ENCODE data around the gene CCDC40. TPM values are rescaled to one million over a fixed set of nuclear protein-coding genes. Genes with fewer than 3 reads are reported as not detected.
A peak's percentile ranks its signal among the peaks of the same experiment; 100 is the strongest.

CCDC40 gene
- total RNA-seq, 1 donor = 8.3 TPM

DNA sequence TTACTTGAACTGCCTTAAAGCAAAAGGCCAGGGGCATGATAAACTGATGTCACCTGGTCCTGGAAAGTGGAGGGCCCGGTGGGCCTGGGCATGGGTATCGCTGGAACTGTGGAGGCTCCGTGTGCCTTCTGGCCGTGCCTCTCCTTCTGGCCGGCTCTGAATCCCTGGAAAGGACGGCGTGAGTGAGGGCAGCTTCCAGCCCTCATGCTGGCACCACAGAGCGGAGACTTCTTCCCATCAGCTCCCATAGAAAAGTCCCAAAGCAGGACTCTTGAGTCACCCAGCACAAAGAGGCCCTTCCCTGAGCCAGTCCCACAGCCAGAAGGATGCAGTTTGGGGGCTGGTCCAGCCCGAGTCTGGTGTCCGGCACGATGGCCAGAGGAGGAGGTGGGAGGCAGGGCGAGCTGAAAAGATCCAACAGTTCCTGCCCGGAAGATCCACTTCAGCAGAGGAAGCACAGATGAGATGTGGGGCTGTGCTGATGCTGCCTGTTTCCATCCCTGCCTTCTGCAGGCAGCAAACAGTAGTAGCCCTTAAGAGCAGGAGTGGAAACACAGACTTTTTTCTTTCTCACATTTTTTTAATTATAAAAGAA lies 72.7 kb downstream of the CCDC40 start:
- Histone ChIP-seq H3K4me1 (ENCODE audit: insufficient read depth, low read length) (no peaks in the 10 kb centered on the region), H4K20me1 (ENCODE audit: insufficient read depth, low read length) (no peaks in the 10 kb centered on the region), H3K4me2 (ENCODE audit: insufficient read depth, low read length) (no peak overlapping the region), H2AFZ (ENCODE audit: low read length) (no peak overlapping the region), H3K27ac (ENCODE audit: low read depth, low read length) (no peak overlapping the region), H3K9me3 (ENCODE audit: low read depth, low read length) (no peaks in the 10 kb centered on the region), H3K36me3 (ENCODE audit: insufficient read depth, low read length) (no peaks in the 10 kb centered on the region), H3K79me2 (ENCODE audit: insufficient read depth, low read length) (no peaks in the 10 kb centered on the region), H3K27me3 (ENCODE audit: insufficient read depth, low read length) (no peaks in the 10 kb centered on the region), H3K4me3 (ENCODE audit: insufficient read depth, low read length) (no peak overlapping the region)
- TF ChIP-seq, protein P1, sequence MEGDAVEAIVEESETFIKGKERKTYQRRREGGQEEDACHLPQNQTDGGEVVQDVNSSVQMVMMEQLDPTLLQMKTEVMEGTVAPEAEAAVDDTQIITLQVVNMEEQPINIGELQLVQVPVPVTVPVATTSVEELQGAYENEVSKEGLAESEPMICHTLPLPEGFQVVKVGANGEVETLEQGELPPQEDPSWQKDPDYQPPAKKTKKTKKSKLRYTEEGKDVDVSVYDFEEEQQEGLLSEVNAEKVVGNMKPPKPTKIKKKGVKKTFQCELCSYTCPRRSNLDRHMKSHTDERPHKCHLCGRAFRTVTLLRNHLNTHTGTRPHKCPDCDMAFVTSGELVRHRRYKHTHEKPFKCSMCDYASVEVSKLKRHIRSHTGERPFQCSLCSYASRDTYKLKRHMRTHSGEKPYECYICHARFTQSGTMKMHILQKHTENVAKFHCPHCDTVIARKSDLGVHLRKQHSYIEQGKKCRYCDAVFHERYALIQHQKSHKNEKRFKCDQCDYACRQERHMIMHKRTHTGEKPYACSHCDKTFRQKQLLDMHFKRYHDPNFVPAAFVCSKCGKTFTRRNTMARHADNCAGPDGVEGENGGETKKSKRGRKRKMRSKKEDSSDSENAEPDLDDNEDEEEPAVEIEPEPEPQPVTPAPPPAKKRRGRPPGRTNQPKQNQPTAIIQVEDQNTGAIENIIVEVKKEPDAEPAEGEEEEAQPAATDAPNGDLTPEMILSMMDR (IDR thresholded peaks at IDR 0.05; ENCODE audit: extremely low read depth, low read depth, low read length) = no peak
- peak; percentile 83 for DNase-seq (ENCODE audit: insufficient read length, low spot score, missing footprints)

DNA sequence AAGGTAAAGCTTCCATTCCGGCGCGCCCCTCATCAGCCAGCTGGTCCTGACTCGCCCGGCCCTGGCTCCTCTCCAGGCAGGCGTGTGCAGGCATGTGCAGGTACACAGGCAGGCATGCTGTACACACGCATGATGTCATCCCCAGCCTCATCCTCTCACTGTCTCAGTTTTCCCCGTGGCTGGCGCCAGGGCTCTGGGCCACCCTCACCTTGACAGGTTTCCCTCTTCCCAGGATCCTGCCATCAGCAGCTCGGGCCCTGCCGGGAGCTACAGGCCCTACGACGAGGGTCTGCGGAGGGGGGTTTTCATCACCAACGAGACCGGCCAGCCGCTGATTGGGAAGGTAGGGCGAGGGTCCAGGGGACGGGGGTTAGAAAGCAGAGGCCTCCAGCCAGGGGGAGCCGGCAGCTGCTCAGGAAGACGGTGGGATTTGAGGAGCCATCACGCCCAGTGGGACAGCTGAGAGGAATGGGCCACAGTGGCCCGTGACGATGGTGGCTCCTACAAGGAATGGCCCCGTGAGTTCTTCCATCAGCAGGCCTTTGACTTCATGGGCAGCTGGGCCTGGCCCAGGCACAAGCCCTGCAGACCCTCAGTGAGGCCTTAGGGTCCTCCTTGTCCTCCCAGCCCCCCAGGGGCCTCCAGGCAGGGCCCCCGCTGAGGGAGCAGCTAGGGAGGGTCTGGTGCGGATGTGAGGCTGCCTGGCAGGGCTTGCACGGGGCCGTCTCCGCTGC lies 73.4 kb downstream of the CCDC40 start:
- Histone ChIP-seq H3K79me2 (ENCODE audit: insufficient read depth, low read length) (no peaks in the 10 kb centered on the region), H4K20me1 (ENCODE audit: insufficient read depth, low read length) (no peaks in the 10 kb centered on the region), H3K4me1 (ENCODE audit: insufficient read depth, low read length) (no peaks in the 10 kb centered on the region), H2AFZ (ENCODE audit: low read length) (no peak overlapping the region), H3K27ac (ENCODE audit: low read depth, low read length) (no peak overlapping the region), H3K27me3 (ENCODE audit: insufficient read depth, low read length) (no peaks in the 10 kb centered on the region), H3K9me3 (ENCODE audit: low read depth, low read length) (no peaks in the 10 kb centered on the region), H3K4me2 (ENCODE audit: insufficient read depth, low read length) (no peak overlapping the region), H3K4me3 (ENCODE audit: insufficient read depth, low read length) (no peak overlapping the region), H3K36me3 (ENCODE audit: insufficient read depth, low read length) (no peaks in the 10 kb centered on the region)
- peak; percentile 73 for DNase-seq (ENCODE audit: insufficient read length, low spot score, missing footprints)
- TF ChIP-seq, protein P1 (IDR thresholded peaks at IDR 0.05; ENCODE audit: extremely low read depth, low read depth, low read length) = no peak

DNA sequence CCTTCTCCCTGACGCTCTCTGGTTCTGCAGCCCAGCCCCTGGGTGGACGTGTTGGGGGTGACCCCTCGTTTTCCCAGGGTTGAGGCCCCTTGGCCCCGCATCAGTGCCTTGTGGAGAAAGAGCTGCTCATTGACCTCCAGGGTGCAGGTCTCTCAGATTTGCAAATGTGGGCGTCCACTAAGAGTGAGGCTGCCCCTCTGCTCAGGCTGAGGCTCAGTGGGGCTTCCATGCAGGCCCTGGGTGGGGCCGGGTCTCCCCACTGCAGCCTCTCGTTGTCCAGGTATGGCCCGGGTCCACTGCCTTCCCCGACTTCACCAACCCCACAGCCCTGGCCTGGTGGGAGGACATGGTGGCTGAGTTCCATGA lies 74.0 kb downstream of the CCDC40 start:
- Histone ChIP-seq H3K36me3 (ENCODE audit: insufficient read depth, low read length) (no peaks in the 10 kb centered on the region), H3K79me2 (ENCODE audit: insufficient read depth, low read length) (no peaks in the 10 kb centered on the region), H3K4me2 (ENCODE audit: insufficient read depth, low read length) (no peak overlapping the region), H4K20me1 (ENCODE audit: insufficient read depth, low read length) (no peaks in the 10 kb centered on the region), H3K9me3 (ENCODE audit: low read depth, low read length) (no peaks in the 10 kb centered on the region), H3K27me3 (ENCODE audit: insufficient read depth, low read length) (no peaks in the 10 kb centered on the region), H2AFZ (ENCODE audit: low read length) (no peak overlapping the region), H3K4me1 (ENCODE audit: insufficient read depth, low read length) (no peaks in the 10 kb centered on the region), H3K27ac (ENCODE audit: low read depth, low read length) (no peak overlapping the region), H3K4me3 (ENCODE audit: insufficient read depth, low read length) (no peak overlapping the region)
- TF ChIP-seq, protein P1 (IDR thresholded peaks at IDR 0.05; ENCODE audit: extremely low read depth, low read depth, low read length) = no peak
- peak; percentile 58 for DNase-seq (ENCODE audit: insufficient read length, low spot score, missing footprints)

DNA sequence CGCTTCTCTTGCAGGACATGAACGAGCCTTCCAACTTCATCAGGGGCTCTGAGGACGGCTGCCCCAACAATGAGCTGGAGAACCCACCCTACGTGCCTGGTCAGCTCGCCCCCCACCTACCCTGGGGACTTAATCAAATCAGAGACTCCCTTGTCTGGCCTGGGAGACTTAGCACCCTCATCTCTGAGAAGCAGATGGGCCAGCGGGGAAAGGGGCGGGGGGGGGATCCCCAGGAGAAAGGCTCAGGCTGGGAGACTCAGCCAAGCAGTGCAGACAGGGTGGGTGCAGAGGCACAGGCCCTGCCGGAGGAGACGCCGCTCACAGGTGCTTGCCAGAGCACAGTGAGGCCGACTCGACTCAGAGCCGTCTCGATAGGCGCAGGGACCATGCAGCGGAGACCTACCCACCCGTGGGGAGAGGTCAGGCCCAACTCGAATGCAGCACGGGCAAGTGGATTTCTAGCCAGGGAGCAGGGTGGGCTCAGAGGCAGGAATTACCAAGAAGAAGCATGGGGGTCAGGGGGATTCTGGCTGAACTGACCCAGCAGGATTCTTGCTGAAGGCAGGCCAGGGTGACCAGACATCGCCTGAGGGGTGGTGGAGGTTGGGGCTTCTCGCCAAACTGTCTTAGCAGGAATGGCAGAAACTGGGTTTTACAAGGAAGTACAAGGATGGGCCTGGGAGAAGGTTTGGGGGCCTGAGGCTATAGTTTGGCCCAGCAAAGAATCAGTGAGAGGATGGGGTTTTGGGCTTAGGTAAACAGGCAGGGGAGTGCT lies 74.7 kb downstream of the CCDC40 start:
- TF ChIP-seq, protein P1 (IDR thresholded peaks at IDR 0.05; ENCODE audit: extremely low read depth, low read depth, low read length) = no peak
- Histone ChIP-seq H3K36me3 (ENCODE audit: insufficient read depth, low read length) (no peaks in the 10 kb centered on the region), H3K4me2 (ENCODE audit: insufficient read depth, low read length) (no peak overlapping the region), H3K27ac (ENCODE audit: low read depth, low read length) (no peak overlapping the region), H3K4me1 (ENCODE audit: insufficient read depth, low read length) (no peaks in the 10 kb centered on the region), H4K20me1 (ENCODE audit: insufficient read depth, low read length) (no peaks in the 10 kb centered on the region), H3K27me3 (ENCODE audit: insufficient read depth, low read length) (no peaks in the 10 kb centered on the region), H3K9me3 (ENCODE audit: low read depth, low read length) (no peaks in the 10 kb centered on the region), H3K79me2 (ENCODE audit: insufficient read depth, low read length) (no peaks in the 10 kb centered on the region), H2AFZ (ENCODE audit: low read length) (no peak overlapping the region), H3K4me3 (ENCODE audit: insufficient read depth, low read length) (no peak overlapping the region)
- DNase-seq (ENCODE audit: insufficient read length, low spot score, missing footprints) = peak; percentile 55
